ENCODE measurements around the gene SSBP3.

SSBP3 gene

DNA sequence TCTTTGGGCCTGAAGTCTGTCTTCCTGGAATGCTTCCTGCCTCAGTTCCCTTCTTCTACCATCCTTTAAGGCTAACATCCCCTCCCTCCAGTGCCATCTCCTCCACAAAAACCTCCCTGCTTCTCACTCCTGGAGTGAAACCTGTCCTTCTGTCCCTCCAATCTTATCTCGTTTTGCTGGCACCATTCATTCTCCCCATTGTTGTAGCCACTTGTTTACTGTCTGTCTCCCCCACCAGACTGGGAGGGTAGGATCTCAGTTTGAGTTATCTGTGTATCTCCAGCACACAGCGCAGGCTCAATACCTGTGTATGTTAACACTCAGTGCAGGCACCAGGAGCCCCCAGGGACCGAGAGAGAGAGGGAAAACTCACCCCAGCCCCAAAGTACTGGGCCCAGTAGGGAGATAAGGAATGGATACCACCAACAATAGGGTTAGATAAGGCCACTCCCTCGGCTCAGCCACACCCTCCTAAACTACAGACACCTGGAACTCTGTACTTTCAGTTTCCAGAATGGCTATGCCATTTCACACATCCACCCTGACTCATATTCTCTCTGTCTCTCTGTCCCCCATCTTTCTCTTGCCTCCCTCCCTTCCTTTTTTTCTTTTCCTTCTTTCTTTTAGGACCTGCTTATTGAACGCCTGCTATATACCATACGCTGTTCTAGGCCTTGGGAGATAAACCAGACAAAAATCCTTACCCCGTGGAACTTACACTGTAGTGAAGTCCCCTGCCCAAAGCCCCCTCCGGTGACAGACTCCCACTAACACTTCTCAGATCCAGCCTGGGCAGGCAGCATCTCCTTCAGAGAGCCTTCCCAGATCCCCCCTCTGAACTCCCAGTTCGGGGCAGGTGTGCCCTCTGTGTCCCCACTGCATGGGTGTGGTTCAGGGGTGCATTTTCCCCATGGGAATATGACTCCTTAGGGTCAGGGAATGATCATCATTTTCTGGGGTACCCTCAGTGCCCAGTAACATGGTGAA is 3.3 kb upstream of the SSBP3 start:
- DNase-seq, result peak; percentile 26

DNA sequence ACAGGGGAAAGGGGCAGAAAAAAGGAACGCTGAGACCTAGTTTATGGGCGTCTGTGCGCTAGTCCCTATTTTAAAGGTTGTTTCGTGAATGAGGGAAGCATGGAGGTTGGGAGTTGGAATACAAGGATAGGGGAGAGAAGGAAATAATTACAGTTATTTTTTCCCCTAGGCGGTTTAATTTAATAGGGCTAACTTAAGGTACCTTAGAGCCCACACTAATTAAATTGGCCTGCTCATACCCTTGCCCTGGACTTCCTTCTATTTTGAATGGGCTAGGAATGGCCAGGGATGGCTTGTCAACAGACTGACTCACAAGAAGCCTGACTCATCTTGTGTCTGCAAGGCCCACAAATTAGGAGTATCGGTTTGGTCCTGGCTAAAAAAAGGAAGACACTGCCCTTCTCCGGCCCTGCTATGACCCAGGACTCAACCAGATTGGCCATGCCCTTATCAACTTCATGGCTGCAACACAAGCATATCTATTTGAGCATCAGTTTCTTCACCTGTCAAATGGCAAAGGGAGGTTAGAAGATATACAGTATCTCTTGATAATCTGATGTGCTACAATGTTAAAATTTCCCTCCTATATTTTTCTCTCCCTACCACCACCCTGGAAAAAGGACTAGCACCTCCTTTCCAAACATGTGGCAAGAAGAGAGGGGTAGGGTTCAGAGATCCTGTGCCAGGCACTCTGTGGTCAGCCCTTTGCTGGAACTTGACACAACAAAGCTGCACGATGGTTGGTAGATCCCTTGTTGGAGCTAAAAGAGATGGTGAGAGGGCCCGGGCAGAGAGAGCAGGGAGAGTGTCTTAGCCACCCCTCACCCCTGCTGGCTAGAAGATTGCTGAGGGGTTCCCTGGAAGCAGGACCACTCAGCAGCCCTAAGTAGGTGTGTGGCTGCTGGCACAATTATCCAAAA is 2.2 kb upstream of the SSBP3 start:
- no peak for DNase-seq

DNA sequence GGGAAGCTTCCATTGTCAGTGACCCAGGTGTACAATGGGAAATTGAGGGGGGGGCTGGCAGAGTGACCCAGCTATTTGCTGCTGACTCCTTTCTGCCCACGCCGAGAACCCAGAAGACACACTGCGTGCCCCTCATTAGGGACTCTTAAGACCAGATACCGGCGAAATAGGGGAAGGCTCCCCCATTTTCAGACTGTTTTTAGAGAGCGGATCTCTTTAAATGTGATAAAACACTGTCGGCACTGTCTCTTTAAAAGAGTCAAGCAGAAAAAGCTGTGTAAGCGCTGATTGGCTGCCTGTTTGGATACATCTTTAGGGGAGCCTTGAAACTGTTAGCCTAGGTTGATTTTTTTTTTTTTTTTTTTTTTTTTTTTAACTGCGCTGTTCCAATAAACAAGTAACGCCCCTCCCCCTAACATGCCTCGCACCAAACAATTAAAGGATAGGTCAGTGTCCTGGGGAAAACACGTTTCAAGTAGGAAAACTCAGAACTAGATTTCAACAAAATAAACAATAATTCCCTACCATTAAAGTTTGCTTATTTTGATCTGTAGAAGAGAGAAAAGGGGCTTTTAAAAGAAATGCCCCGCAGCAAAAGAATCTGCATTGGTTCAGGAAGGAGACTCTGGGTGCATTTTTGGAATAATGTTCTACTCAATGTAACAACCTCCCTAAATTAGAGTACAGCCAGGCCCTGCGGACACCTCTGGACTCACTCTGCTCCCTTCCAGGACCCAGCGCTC is 1.4 kb upstream of the SSBP3 start:
- DNase-seq, result peak; percentile 53

DNA sequence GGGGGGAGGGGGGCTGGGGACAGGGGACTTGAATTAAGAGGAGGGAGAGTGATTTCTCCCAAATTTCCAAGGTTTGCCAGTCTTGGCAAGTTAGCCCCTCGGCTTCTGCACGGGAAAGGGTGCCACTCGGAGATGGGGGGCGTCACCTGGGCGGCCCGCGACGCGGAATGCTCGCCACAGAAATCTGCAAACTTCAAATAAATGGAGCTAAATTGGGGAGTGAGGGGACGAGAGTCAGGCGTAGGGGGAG is 885 bp upstream of the SSBP3 start:
- no peak for DNase-seq

DNA sequence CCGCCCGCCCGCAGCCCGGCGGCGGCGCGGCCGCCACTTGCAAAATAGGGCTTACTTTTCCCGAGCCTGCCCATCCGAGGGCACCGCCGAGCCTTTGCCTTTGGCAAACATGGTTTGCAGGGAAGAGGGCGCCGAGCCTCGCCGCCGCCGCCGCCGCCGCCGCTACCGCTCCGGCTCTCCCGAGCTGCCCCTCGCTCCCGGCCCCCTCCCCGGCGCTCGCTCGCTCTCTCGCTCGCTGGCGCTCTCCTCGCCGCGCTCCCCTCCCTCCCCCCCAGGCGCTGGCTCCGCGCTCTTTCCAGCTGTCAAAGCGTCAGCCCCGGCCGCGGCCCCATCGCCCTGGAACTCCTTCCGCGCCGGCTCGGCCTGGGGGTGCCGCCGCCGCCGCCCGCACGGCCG is 298 bp downstream of the SSBP3 start:
- DNase-seq, result no peak

DNA sequence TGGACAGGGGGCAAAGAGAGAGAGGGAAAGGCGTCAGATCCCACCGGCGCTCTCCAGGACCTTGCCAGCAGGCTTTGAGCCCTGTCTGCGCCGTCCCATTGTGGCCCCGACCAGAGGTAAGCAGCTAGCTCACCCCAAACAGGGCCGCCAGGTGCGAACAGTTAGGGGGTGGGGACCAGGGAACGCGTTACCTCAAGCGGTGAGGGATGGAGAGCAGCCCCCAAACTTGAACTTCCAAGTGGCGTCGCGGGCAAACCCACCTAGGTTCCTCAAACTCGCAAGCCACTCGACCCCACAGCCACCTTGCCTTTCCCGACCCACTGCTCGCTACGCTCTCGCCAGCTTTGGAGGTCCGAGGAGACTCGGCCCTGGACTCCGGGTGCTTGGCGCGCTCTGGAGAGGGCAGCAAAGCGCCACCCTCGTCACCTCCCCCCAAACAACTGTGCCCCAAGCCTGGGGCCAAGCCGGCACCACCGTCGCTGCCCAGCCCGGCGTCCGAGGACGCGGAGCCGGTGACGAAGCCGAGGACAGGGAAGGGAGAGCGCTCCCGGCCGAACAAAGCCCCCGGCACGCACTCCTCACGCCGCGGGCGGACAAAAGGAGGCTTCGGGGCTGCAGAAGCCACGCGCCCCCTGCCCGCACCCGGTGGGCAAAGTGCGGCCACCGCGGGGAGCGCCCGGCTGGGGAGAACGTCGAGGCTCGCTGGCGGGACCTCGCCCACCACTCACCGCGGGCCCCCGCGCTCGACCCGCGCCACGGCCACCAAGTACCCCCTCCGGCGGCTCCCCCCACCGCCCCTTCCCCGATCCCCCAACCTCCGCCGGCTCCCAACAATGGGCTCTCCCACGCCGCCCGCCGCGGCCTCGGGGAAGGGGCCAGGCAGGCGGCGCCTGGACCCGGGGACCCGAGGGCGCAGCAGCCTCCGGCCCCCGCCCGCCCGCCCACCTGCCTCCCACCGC is 976 bp downstream of the SSBP3 start:
- peak; percentile 28 for DNase-seq

DNA sequence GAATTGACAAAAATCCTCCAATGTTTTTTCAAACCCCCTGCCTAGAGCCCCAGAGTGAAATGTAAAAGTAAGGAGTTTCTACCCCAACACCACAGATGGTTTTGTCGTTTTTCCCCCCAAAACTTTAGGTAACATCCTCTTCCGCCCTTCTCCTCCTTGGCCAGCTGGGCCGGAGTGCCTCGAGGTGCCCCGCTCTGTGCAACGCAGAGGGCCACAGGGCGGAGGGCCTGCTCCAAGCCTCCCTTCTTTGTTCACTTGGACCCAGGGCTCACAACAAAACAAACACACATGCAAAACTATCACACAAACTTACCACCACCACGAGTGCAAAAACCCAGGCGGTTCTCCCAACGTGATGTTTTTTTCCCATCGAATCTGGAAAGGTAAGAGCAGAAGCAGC is 1.9 kb downstream of the SSBP3 start:
- no peak for DNase-seq

DNA sequence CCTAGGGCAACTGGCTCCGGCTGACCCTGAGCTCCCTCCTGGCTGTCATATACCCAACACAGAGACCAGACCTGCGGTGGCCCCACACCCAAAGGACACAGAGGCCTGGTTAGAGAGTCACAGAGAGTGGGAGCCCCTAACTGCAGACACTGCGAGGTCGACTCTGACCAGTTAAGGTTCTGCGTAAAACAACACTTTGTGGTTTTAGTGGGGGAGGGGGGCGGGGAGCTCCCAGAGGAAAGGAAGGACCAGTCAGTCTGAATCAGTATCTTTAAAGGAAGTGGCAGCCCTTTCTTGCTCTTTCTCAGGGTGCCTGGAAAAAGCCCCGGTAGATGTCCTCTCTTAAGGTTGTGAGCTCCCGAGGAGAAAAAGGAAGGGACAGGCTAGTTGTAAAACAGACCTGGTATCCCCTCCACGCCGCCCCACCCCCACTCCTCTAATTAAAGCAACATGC is 2.4 kb downstream of the SSBP3 start:
- DNase-seq, result no peak

DNA sequence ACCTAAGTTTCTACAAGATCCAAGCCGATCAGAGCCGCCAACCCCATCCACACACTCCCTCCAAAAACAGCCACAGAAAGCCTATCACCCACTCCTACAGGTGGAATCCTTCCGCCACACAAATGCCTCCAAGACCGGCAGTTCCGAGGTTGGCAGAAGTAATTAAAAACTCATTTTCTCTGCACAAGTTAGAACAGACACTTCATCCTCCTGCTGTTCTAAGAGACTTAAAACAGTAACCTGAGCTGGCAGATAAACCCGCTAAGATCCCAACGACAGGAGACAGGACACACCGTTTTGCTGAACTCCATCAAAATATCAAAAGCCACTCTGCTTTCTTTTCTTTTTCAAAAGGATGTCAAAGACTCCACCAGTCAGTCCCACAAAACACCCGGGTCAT is 2.8 kb downstream of the SSBP3 start:
- DNase-seq, result no peak

DNA sequence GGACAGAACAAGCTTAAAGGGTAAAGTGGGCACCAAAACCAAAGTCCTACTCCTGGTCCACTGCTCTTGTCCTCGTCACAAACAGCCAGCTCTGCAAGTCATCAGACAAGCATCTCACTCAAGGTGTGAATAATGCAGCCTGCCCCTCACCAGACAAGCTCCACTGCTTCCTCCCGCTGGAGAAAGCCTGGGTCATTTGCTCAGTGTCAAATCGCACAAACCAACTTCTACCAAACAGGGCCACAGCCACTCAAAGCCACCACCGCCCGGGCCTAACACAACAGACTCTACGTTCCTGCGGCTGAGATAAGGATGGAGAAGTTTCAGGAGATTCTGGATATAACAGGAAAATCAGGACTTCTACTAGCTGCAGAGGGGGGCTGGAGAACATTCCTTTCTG is 3.3 kb downstream of the SSBP3 start:
- DNase-seq, result no peak

DNA sequence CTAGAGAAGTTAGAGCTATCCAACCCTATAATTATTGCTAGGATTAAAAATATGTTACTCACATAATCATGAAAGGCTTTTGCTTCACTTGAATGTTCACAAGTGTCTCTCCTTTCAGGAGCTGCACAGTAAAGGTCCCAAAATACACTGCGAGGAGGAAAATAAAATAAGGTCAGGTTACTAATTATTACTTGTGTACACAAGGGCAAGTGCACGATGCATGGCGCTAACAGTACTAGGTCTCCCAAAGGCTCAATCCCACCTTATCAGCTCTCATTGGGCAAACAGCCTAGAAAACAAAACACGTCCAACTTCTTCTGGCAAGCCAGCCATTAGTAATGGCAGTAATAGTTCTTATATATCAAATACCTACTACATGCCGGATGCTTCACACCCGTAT is 4.4 kb downstream of the SSBP3 start:
- DNase-seq, result no peak

DNA sequence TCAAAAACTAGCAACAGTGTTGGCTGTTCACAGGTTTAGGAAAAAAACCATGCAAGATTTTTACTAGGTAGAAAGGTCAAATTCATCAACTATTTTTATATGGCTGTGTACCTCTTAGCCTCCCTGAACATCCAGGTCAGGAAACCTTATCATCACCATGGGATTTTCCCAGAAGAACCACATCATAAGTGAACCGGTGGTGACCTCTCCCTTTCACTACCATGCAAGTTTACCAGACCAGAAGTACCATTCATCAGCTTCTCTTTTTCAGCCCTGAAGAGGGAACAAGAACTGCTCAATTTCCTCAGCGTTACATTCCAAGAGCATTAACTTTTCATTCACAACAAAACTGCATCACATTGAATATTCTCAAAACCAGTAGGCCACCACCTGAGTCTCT is 5.9 kb downstream of the SSBP3 start:
- no peak for DNase-seq

DNA sequence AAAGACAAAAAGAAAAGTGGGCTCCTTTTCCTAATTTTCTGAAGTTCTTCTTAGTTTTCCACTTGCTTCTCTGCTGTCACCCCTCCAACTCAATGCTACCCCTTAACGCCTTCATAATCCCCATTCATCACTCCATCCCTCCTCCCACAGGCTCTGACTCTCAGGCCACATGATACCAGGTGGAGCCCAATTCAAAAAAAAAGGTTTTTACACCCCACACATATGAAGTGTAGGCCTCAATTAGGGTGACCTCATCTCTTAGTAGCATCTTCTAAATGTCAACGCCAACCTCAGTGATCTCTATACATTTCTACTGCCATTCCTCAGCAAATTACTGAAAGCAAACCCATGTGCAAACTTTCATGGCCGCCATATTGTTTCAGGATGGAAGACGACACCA is 6.4 kb downstream of the SSBP3 start:
- DNase-seq, result no peak

DNA sequence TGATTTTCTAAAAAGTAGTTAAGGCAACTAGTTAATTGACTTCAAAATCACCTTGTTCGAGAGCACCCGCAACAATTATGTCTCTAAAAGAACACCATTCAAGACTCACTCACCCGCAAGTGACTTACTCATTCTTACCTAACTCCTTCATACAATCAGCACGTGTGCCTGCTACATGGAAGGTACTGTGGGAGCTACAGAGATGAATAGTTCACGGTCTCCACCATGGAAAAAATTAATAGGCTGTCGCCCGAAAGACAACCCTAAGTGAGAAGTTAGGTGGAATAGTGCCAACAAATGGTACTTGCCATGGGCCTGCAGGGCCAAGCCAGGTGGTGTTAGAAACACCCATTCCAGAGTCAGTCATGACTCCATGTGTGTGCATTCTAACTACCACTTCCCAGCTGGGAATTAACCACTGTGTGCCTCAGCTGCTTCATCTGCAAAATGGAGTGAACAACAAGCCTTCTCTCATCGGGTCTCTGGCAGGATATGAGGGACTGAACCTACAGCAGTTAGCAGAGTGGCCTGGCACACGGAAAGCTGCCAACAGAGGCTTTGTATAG is 7.1 kb downstream of the SSBP3 start:
- no peak for DNase-seq

DNA sequence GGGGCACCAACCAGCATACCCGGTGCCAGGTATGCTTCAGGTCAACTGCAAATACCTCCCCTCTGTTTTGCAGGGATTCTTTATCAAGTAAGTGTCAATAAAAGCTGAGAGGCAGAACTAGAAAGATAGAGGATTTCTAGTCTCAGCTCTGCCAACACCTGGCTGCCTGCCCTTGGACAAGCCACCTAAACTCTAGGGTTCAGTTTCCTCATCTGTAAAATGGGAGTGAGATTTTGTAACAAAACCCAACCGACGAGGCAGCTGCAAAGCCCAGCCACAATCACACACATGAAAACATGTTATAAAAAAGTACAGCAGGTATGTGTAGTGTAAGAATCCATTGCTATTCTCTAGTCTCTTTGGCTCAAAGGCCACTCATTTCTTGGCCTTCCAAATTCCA is 8.2 kb downstream of the SSBP3 start:
- no peak for DNase-seq

DNA sequence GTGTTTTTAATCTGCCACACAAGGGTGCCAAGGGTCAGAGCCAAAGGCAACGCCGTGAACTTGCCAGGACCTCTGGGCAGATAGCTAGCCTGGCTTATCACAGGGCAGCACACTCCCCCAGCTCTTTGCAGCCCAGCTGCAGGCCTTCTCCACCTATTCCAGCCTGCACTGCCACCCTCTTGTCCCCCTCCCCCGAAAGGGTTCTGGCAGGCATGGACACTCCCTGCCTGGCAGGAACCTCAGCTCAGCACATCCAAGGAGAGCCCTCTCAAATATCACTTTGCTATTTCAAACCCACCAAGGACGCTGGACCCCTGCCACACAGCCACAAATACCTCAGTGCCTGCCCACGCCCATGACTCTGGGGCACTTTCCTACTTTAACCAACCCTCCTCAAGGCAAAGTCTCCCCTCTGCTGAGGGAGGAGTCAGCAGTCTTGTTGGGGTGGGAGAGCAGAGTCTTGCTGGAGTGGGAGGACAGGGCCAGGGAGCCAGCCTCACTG is 9.1 kb downstream of the SSBP3 start:
- DNase-seq, result no peak

DNA sequence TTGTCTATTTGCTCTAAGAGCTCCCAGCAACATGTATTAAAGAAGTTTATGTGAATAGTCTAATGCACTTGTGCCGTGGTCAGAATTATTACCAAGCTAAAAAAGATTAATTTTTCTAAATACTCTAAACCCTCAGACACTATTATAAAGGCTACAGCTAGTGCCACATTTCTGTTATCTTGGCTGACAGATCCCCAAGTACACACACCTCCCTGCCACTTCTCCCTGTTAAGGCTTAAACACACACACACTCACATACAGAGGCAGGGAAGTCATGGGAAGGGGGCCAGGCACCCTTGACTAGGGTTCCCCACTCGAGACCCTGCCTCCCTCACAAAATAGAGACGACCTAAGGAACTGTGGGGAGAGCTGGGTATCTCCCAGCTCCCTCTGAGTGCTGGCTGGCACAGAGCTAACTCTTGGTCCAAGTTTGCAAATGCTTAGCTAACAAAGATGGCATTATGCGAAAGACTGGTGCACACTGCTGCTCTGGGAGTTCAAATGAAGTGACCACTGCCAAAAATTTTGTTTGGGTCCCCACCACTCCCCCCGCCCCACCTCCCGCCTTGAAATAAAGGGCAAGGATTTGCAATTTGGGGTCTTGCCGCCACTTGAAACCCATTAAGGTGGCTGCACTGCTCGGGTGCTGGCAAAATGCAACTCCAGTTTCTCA is 9.8 kb downstream of the SSBP3 start:
- DNase-seq, result no peak

DNA sequence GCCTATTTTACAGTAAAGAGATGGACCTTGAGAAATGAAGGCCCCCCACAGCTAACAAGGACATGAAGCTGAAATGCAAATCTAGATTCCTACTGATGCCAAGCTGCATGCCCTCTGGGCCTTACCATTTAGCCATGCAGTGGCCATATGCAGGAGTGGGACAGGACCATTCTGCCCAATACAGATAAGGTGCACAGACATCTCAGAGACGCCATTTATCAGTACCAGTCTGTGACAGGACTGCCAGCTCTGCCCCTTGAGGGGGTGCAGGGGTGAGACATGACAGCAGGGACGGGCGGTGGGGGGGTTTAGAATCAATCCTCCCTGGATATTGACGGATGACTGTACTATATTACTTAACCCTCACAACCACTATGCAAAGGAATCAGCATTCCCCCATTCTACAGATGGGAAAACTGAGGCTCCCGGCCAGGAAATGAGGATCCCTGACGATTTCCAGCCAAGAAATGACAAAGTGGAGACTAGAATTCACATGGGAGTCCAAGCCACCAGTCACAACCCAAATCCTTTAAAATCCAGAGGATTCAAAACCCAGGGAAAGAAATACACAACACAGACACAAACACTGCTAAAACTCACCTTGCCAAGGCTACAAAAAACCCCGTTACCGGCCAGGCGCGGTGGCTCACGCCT is 10.8 kb downstream of the SSBP3 start:
- DNase-seq, result no peak

DNA sequence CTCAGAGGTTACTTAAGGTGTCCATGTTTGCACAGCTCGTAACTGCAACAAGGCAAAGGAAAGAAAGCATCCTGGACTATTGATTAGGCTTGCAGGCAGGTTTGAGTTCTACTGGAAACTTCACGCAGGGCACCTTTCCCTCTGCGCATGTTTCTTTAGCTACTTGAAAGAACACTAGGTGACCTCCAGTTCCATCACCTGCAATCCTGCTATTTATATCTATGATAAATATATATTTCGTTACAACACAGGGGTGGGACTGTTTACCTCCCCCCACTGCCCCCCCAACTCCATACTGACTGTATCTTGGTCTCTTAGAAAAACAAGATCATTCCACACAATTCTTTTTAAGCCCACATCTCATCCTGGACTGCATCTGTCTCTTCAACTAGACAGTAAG is 12.1 kb downstream of the SSBP3 start:
- no peak for DNase-seq

DNA sequence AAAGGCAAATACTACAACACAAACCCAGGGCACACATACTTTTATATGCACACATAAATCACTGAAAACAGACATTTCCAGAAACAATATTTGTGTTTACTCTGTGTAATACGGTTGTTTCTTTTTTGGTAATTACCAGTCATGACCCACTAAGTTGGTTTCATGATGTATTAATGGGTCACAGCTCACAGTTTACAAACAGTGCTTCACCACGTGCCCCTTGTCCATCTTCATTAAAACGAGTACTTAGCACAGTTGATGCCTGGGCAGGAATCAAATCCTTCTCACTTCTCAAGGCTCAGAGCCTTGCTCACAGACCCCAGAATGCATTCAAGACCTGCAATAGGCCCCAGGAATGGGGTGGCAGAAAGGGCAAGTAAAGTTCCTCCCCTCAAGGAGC is 13.8 kb downstream of the SSBP3 start:
- DNase-seq, result no peak
